SK-N-SH (cell line): ENCODE measurements around the gene ELMO3. TPM values are rescaled to one million over a fixed set of nuclear protein-coding genes. Genes with fewer than 3 reads are reported as not detected.
A peak's percentile ranks its signal among the peaks of the same experiment; 100 is the strongest.

Experiments used
- CTCF ChIA-PET: fragments of 300-600, 350-600 bp; formaldehyde crosslinking; extraction: SDS; loops from one replicate; lab custom pipeline; 2021; lab: Yijun Ruan, JAX
- POLR2A ChIA-PET: fragments of 350-600 bp; sonication (Branson Sonifier 250); formaldehyde crosslinking; extraction: SDS; loops from one replicate; lab custom pipeline; 2020; ENCODE audit warnings: antibody characterized with exemption, inconsistent platforms; lab: Yijun Ruan, JAX
- DNase-seq: peaks from one replicate; pipeline ENCODE4 v3.0.0; 2012
- H2AFZ ChIP-seq: fragments of 200-600 bp; sonication (generic); 2 replicates; pipeline ENCODE4 v1.8.1; 2016; ENCODE audit warnings: antibody characterized with exemption, mild to moderate bottlenecking, low read depth
- H3F3A ChIP-seq: fragments of 200-600 bp; sonication (generic); replicated peaks from 2 replicates; pipeline ENCODE3; 2016; ENCODE audit warnings: antibody characterized with exemption, mild to moderate bottlenecking; ENCODE audit not compliant: insufficient read depth
- H3K27ac ChIP-seq, 2 experiments: fragments of 200-500 bp in 1 of 2; fragments of 200-600 bp in 1 of 2; sonication (Bioruptor generic) in 1 of 2; sonication (generic), shearing (Covaris generic) in 1 of 2; 2 replicates each; pipeline versions ENCODE4 v1.5.1 to v1.6.1; 2014 to 2016; ENCODE audit warnings: low read depth in 2 of 2, inconsistent platforms in 1 of 2, low read length in 1 of 2, mild to moderate bottlenecking in 1 of 2, mixed read lengths in 1 of 2
- H3K27me3 ChIP-seq: fragments of 200-600 bp; sonication (generic), shearing (Covaris generic); 2 replicates; pipeline ENCODE4 v1.6.1; 2016; ENCODE audit warnings: mixed run types; ENCODE audit not compliant: insufficient read depth
- H3K36me3 ChIP-seq, 2 experiments: fragments of 200-500 bp in 1 of 2; fragments of 200-600 bp in 1 of 2; sonication (Bioruptor generic) in 1 of 2; sonication (generic) in 1 of 2; replicated peaks in 1 of 2; 2 replicates each; pipeline versions ENCODE3 to v1.5.1; 2014 to 2016; ENCODE audit warnings: low read length in 1 of 2, mild to moderate bottlenecking in 1 of 2; ENCODE audit not compliant: insufficient read depth in 2 of 2, control insufficient read depth in 1 of 2
- H3K4me1 ChIP-seq, 2 experiments: fragments of 200-500 bp in 1 of 2; fragments of 200-600 bp in 1 of 2; sonication (Bioruptor generic) in 1 of 2; sonication (generic), shearing (Covaris generic) in 1 of 2; 2 replicates each; pipeline versions ENCODE4 v1.5.1 to v1.6.1; 2014 to 2016; ENCODE audit warnings: low read depth in 1 of 2, low read length in 1 of 2, mixed run types in 1 of 2; ENCODE audit not compliant: insufficient read depth in 2 of 2, control insufficient read depth in 1 of 2
- H3K4me2 ChIP-seq: fragments of 200-600 bp; sonication (generic), shearing (Covaris generic); 2 replicates; pipeline ENCODE4 v1.6.1; 2017; ENCODE audit warnings: mixed run types
- H3K4me3 ChIP-seq, 2 experiments: fragments of 200-500 bp in 1 of 2; fragments of 200-600 bp in 1 of 2; sonication (Bioruptor generic) in 1 of 2; sonication (generic), shearing (Covaris generic) in 1 of 2; 2 replicates each; pipeline versions ENCODE4 v1.5.1 to v1.8.1; 2014 to 2016; ENCODE audit warnings: low read depth in 2 of 2, inconsistent platforms in 1 of 2, low read length in 1 of 2, mild to moderate bottlenecking in 1 of 2, mixed read lengths in 1 of 2, moderate library complexity in 1 of 2
- H3K79me2 ChIP-seq: fragments of 200-600 bp; sonication (generic); 2 replicates; pipeline ENCODE4 v1.8.1; 2017; ENCODE audit warnings: mild to moderate bottlenecking; ENCODE audit not compliant: insufficient read depth
- H3K9ac ChIP-seq: fragments of 200-600 bp; sonication (generic); 2 replicates; pipeline ENCODE4 v1.6.1; 2017; ENCODE audit warnings: mixed run types
- H3K9me2 ChIP-seq: fragments of 200-600 bp; sonication (generic); 2 replicates; pipeline ENCODE4 v1.6.1; 2017; ENCODE audit warnings: mixed run types
- H3K9me3 ChIP-seq: fragments of 200-600 bp; sonication (generic); 2 replicates; pipeline ENCODE4 v1.6.1; 2017; ENCODE audit warnings: mixed run types, mild to moderate bottlenecking, moderate library complexity
- H4K20me1 ChIP-seq: fragments of 200-600 bp; sonication (generic); 2 replicates; pipeline ENCODE4 v1.6.1; 2017; ENCODE audit warnings: mild to moderate bottlenecking, mixed run types; ENCODE audit not compliant: insufficient read depth
- ELF1 ChIP-seq: IDR thresholded peaks from 2 replicates; pipeline ENCODE4 v1.4.0; 2012
- EZH2phosphoT487 ChIP-seq: fragments of 200-600 bp; sonication (generic); IDR thresholded peaks from 2 replicates; pipeline ENCODE4 v1.6.1; 2017; ENCODE audit warnings: low read depth, mixed run types, mild to moderate bottlenecking, antibody characterized with exemption, moderate library complexity, borderline replicate concordance
- FOSL2 ChIP-seq: IDR thresholded peaks from 2 replicates; pipeline ENCODE4 v1.4.0; 2012; ENCODE audit warnings: low read depth, mild to moderate bottlenecking, moderate library complexity, borderline replicate concordance
- FOXJ3 ChIP-seq: sonication (generic); formaldehyde crosslinking; IDR thresholded peaks from 2 replicates; pipeline ENCODE4 v1.5.1; 2020; ENCODE audit warnings: mild to moderate bottlenecking, missing genetic modification reagents
- FOXM1 ChIP-seq: IDR thresholded peaks from 2 replicates; pipeline ENCODE4 v1.4.0; 2012; ENCODE audit warnings: low read depth, mild to moderate bottlenecking
- GABPA ChIP-seq: IDR thresholded peaks from 2 replicates; pipeline ENCODE4 v1.4.0; 2012; ENCODE audit warnings: low read depth, mild to moderate bottlenecking
- POLR2AphosphoS5 ChIP-seq: IDR thresholded peaks from 2 replicates; pipeline ENCODE4 v1.6.1; 2012; ENCODE audit warnings: low read depth, low read length
- RAD21 ChIP-seq: IDR thresholded peaks from 2 replicates; pipeline ENCODE4 v1.6.1; 2012; ENCODE audit warnings: mild to moderate bottlenecking, low read length
- TAF1 ChIP-seq: IDR thresholded peaks from 2 replicates; pipeline ENCODE4 v1.6.1; 2012; ENCODE audit warnings: low read depth, mild to moderate bottlenecking, low read length, moderate library complexity, borderline replicate concordance
- WGBS: methylation state at CpG from one replicate; pipeline ENCODE4 v1.1.6; 2017; ENCODE audit warnings: low lambda C conversion rate; 5-methylcytosine and 5-hydroxymethylcytosine counted together
- polyA plus RNA-seq, 3 experiments: library from polyadenylated mRNA; depleted of rRNA; stranded (reverse); fragments of >200 nt; gene quantifications; 2 replicates each; pipeline ENCODE4 v1.2.3, GENCODE V29; 2012
- TF ChIP-seq, protein P1 (sequence below): IDR thresholded peaks from 2 replicates; pipeline ENCODE4 v1.4.0; 2012; ENCODE audit warnings: low read depth, borderline replicate concordance
- TF ChIP-seq, protein P2 (sequence below): fragments of 150-350 bp; IDR thresholded peaks from 2 replicates; pipeline ENCODE4 v1.6.1; 2016; ENCODE audit warnings: mild to moderate bottlenecking, low read depth, low read length
- TF ChIP-seq, protein P3 (sequence below): fragments of 150-350 bp; IDR thresholded peaks from 2 replicates; pipeline ENCODE4 v1.6.1; 2017; ENCODE audit warnings: antibody characterized with exemption, low read length, low read depth, borderline replicate concordance
- TF ChIP-seq, protein P4 (sequence below): IDR thresholded peaks from 2 replicates; pipeline ENCODE4 v1.4.0; 2012; ENCODE audit warnings: low read depth, borderline replicate concordance

Gene ELMO3
- polyA plus RNA-seq, 1 of the 3 experiments (the other 2 are of a cell fraction): 2.3 TPM

DNA sequence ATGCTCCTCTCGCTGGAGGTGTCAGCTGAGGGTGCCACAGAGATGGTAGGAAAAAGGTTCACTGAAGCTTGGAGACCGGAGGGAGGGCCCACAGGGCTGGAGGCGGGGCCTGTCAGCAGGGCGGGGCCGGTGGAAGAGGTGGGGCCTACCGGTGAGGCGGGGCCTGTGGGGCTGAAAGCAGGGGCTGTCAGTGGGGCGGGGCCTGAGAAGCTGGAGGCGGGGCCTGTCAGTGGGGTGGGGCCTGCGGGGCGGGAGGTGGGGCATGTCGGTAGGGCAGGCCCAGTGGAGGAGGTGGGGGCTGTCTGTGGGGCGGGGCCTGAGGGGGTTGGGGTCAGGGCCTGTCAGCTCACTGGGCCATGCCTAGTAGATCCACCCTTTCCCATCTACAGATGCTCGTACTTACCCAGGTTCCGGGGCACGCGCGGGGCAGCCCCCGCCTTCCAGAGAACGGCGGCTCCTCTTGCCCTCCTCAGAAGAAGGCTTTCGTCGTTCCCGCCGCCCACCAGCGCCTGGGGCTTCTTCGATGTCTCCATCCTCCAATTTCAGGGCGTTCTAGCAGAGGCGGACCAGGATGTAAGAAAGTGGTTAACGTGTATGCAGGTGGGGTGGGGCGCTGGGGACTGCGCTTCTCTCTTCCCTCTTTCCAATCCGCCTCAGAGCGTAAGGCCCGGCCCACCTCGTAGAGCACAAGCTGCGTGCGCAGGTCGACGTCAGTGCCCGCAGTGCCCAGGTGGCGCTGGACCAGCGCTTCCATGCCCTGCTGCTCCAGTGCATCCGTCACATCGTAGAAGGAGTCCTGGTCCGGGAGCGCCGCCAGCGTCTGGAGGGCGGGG, 37.8 kb downstream of the ELMO3 start:
- Histone ChIP-seq H3K4me3 (no peak overlapping the region), H3K4me2 (no peak overlapping the region), H3K27me3 (no peaks in the 10 kb centered on the region), H3K9ac (no peak overlapping the region), H3K9me3 (no peaks in the 10 kb centered on the region), H3K4me1 (peaks cover 10 to 19% of the 10 kb centered on the region in 2 experiments; a peak in 3 of 4 replicates), H3F3A (peaks cover 44% of the 10 kb centered on the region), H2AFZ (no peak overlapping the region), H3K36me3 (peaks cover 48 to 51% of the 10 kb centered on the region in 2 experiments), H3K27ac (peak overlapping the region in 1 of 2 experiments; percentile 27; a peak in 2 of 4 replicates), H3K79me2 (peaks cover 29% of the 10 kb centered on the region), H4K20me1 (no peaks in the 10 kb centered on the region), H3K9me2 (no peaks in the 10 kb centered on the region)
- ChIA-PET POLR2A (interaction anchor here (1.9 kb wide), 1 partner anchor 10 kb away, joined by 9 read pairs; the partner anchor contains the start of gene TMEM208), CTCF (interaction anchor here (0.7 to 1.1 kb wide), 4 partner anchors 52 to 284 kb away, joined by 3 to 4 read pairs (median 4); no protein-coding TSS in a partner anchor)
- 76% methylated on average over 40 of the region's 50 CpGs for WGBS
- DNase-seq: peak; percentile 99
- TF ChIP-seq, protein P1, sequence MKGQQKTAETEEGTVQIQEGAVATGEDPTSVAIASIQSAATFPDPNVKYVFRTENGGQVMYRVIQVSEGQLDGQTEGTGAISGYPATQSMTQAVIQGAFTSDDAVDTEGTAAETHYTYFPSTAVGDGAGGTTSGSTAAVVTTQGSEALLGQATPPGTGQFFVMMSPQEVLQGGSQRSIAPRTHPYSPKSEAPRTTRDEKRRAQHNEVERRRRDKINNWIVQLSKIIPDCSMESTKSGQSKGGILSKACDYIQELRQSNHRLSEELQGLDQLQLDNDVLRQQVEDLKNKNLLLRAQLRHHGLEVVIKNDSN: no peak

DNA sequence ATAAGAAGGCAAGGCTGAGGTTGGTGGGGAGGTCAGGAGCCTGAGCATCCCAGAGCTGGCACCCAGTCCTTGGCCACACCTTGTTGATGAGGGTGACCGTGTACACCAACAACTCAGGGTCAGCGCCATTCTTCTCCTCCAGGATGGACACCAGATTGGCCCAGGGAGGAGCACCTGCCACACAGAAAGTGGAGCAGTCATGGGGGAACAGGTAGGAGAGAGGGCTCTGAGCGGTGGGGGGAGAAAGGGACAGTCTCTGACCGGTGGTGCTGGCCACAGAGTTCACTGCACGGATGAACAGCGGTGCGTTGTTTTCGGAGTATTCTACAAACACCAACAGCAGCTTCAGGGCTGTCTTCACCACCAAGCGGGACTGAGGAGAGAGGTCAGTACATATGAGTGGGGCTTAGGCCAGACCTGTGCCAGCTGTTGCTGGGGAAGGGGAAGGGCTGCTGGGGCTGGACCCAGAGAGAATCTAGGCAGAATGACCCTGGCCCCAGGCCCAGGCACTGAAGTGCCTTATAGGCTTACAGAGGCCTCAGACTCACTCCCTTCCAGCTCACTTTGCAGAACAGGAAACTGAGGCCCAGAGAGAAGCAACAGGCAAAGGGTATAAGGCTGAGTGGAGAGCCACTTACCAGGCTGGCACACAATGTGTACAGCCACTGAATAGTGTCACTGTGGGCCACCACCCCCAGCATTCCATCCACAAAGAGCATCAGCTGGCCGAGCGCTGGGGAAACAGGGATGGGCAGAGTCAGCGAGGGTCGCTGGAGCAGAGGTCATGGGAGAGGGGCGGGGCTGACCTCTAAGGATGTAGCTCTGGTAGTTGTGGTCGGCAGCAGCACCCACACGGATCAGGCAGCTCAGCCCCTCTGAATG, 38.7 kb downstream of the ELMO3 start:
- no peak overlapping the region for H3K4me2 ChIP-seq
- ChIA-PET POLR2A (interaction anchor here (1.3 to 1.7 kb wide), 2 partner anchors 10 to 64 kb away, joined by 4 to 6 read pairs; partner anchors contain the start of gene TMEM208), CTCF (interaction anchor here (1.3 to 1.9 kb wide), 2 partner anchors 9 to 10 kb away, joined by 3 to 7 read pairs; partner anchors contain the start of gene TMEM208)
- WGBS: 88% methylated on average over 15 of the region's 16 CpGs
- H3K27ac ChIP-seq: no peak overlapping the region
- no peaks in the 10 kb centered on the region for H3K9me3 ChIP-seq
- peaks cover 49 to 51% of the 10 kb centered on the region in 2 experiments for H3K36me3 ChIP-seq
- H3K9me2 ChIP-seq: no peaks in the 10 kb centered on the region
- H2AFZ ChIP-seq: no peak overlapping the region
- TF ChIP-seq, protein P2, sequence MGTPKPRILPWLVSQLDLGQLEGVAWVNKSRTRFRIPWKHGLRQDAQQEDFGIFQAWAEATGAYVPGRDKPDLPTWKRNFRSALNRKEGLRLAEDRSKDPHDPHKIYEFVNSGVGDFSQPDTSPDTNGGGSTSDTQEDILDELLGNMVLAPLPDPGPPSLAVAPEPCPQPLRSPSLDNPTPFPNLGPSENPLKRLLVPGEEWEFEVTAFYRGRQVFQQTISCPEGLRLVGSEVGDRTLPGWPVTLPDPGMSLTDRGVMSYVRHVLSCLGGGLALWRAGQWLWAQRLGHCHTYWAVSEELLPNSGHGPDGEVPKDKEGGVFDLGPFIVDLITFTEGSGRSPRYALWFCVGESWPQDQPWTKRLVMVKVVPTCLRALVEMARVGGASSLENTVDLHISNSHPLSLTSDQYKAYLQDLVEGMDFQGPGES: no peak
- TF ChIP-seq GABPA (no peak), FOXM1 (no peak), TAF1 (no peak), RAD21 (no peak), FOSL2 (no peak), FOXJ3 (CRISPR knock-in tag) (no peak), ELF1 (no peak), POLR2AphosphoS5 (no peak), EZH2phosphoT487 (no peak)
- TF ChIP-seq, protein P3, sequence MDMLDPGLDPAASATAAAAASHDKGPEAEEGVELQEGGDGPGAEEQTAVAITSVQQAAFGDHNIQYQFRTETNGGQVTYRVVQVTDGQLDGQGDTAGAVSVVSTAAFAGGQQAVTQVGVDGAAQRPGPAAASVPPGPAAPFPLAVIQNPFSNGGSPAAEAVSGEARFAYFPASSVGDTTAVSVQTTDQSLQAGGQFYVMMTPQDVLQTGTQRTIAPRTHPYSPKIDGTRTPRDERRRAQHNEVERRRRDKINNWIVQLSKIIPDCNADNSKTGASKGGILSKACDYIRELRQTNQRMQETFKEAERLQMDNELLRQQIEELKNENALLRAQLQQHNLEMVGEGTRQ: no peak
- TF ChIP-seq, protein P4, sequence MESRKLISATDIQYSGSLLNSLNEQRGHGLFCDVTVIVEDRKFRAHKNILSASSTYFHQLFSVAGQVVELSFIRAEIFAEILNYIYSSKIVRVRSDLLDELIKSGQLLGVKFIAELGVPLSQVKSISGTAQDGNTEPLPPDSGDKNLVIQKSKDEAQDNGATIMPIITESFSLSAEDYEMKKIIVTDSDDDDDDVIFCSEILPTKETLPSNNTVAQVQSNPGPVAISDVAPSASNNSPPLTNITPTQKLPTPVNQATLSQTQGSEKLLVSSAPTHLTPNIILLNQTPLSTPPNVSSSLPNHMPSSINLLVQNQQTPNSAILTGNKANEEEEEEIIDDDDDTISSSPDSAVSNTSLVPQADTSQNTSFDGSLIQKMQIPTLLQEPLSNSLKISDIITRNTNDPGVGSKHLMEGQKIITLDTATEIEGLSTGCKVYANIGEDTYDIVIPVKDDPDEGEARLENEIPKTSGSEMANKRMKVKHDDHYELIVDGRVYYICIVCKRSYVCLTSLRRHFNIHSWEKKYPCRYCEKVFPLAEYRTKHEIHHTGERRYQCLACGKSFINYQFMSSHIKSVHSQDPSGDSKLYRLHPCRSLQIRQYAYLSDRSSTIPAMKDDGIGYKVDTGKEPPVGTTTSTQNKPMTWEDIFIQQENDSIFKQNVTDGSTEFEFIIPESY: no peak
- TF ChIP-seq, protein P1: no peak
- no peaks in the 10 kb centered on the region for H3K27me3 ChIP-seq
- H3K9ac ChIP-seq: no peak overlapping the region
- H3K4me1 ChIP-seq: peaks cover 10 to 26% of the 10 kb centered on the region in 2 experiments; a peak in 3 of 4 replicates
- no peak overlapping the region for H3K4me3 ChIP-seq
- no peak for DNase-seq
- H3F3A ChIP-seq: peaks cover 49% of the 10 kb centered on the region
- H3K79me2 ChIP-seq: peaks cover 38% of the 10 kb centered on the region
- H4K20me1 ChIP-seq: no peaks in the 10 kb centered on the region
